HL-60 (cell line): ENCODE data around the gene MAP3K5.

Experiments
- CTCF ChIP-seq: IDR thresholded peaks from one replicate; pipeline ENCODE4 v1.5.1; 2011; ENCODE audit warnings: low read length, control low read depth, inconsistent platforms; ENCODE audit not compliant: insufficient read depth
- POLR2AphosphoS5 ChIP-seq: IDR thresholded peaks from 2 replicates; pipeline ENCODE4 v1.6.1; 2012; ENCODE audit warnings: low read depth
- SPI1 ChIP-seq: IDR thresholded peaks from 2 replicates; pipeline ENCODE4 v1.6.1; 2012; ENCODE audit warnings: low read depth, mild to moderate bottlenecking, borderline replicate concordance
- TF ChIP-seq, protein P1 (sequence below): IDR thresholded peaks from 2 replicates; pipeline ENCODE4 v1.6.1; 2012; ENCODE audit warnings: low read depth; ENCODE audit not compliant: insufficient replicate concordance

DNA sequence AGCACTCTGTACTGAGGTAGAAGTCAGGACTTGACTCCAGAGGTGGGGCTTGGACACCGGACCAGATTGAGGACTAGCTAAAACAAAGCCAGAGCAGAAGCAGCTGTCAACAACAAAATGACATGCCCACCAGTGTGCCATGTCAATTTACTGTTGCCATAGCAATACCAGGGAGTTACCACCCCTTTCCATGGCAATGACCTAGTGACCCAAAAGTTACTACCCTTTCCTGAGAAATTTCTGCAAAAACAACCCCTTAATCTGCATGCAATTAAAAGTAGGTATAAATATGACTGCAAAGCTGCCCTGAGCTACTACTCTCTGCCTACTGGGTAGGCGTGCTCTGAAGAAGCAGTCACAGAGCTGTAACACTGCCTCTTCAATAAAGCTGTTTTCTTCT is 21.0 kb downstream of the MAP3K5 start:
- no peak for TF ChIP-seq CTCF
- TF ChIP-seq POLR2AphosphoS5, result no peak
- TF ChIP-seq, protein P1, sequence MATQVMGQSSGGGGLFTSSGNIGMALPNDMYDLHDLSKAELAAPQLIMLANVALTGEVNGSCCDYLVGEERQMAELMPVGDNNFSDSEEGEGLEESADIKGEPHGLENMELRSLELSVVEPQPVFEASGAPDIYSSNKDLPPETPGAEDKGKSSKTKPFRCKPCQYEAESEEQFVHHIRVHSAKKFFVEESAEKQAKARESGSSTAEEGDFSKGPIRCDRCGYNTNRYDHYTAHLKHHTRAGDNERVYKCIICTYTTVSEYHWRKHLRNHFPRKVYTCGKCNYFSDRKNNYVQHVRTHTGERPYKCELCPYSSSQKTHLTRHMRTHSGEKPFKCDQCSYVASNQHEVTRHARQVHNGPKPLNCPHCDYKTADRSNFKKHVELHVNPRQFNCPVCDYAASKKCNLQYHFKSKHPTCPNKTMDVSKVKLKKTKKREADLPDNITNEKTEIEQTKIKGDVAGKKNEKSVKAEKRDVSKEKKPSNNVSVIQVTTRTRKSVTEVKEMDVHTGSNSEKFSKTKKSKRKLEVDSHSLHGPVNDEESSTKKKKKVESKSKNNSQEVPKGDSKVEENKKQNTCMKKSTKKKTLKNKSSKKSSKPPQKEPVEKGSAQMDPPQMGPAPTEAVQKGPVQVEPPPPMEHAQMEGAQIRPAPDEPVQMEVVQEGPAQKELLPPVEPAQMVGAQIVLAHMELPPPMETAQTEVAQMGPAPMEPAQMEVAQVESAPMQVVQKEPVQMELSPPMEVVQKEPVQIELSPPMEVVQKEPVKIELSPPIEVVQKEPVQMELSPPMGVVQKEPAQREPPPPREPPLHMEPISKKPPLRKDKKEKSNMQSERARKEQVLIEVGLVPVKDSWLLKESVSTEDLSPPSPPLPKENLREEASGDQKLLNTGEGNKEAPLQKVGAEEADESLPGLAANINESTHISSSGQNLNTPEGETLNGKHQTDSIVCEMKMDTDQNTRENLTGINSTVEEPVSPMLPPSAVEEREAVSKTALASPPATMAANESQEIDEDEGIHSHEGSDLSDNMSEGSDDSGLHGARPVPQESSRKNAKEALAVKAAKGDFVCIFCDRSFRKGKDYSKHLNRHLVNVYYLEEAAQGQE, result no peak
- no peak for TF ChIP-seq SPI1
